C4-2B (cell line): ENCODE data around the gene HAO1.

Experiments used
- H3K27ac ChIP-seq: fragments of 450-650 bp; 2 replicates; pipeline ENCODE4 v1.5.1; 2017
- ZFX ChIP-seq: fragments of 450-650 bp; IDR thresholded peaks from 2 replicates; pipeline ENCODE4 v1.6.1; 2017
- TF ChIP-seq, protein P1 (sequence below): fragments of 450-650 bp; conservative IDR thresholded peaks from 2 replicates; pipeline ENCODE4 v1.5.1; 2017; ENCODE audit warnings: mild to moderate bottlenecking

HAO1 gene

DNA sequence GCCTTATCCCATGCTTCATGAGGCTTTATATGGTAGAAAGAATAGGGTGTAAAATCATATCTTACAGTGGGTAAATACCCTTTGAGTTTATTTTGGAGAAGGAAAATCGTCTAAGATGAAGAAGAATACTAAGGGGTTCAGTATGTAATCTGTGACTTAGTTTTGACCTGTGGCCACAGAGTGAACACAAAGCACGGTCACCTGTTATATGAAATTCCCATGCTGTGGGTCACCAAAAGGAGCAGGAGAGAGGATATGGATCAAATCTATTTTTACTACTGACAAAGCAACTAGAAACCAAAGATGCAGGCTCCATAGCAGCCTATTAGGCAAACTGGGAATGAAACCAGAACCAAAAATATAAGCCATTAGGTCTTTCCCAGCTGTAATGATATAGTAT lies 3.6 kb upstream of the HAO1 start:
- TF ChIP-seq ZFX = no peak
- TF ChIP-seq, protein P1, sequence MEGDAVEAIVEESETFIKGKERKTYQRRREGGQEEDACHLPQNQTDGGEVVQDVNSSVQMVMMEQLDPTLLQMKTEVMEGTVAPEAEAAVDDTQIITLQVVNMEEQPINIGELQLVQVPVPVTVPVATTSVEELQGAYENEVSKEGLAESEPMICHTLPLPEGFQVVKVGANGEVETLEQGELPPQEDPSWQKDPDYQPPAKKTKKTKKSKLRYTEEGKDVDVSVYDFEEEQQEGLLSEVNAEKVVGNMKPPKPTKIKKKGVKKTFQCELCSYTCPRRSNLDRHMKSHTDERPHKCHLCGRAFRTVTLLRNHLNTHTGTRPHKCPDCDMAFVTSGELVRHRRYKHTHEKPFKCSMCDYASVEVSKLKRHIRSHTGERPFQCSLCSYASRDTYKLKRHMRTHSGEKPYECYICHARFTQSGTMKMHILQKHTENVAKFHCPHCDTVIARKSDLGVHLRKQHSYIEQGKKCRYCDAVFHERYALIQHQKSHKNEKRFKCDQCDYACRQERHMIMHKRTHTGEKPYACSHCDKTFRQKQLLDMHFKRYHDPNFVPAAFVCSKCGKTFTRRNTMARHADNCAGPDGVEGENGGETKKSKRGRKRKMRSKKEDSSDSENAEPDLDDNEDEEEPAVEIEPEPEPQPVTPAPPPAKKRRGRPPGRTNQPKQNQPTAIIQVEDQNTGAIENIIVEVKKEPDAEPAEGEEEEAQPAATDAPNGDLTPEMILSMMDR = no peak
- no peak overlapping the region for H3K27ac ChIP-seq

DNA sequence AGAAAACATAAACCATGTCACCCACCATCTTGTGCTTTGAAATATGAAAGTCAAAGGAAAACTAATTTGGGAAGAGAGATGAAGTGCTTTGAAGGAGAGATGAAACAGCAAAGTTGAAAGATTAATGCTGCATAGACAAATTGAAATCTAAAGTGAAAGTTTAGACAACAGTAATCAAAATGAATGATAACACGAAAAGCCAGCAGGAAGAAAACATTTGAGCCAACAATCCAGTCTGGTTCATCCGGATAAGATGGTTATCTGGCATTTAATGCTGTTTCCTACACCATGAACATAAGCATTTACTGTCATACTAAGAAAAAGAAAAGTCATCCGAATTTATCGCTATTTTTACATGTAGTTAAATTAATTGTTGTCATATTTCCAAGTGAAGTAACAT lies 595 bp downstream of the HAO1 start:
- H3K27ac ChIP-seq = no peak overlapping the region
- TF ChIP-seq ZFX = no peak
- TF ChIP-seq, protein P1 = no peak

GRCh38 chr20:7938058-7938457 lies 2.2 kb downstream of the HAO1 start:
- TF ChIP-seq, protein P1 = no peak
- TF ChIP-seq ZFX = no peak
- no peak overlapping the region for H3K27ac ChIP-seq

GRCh38 chr20:7937328-7937727 lies 2.9 kb downstream of the HAO1 start:
- no peak for TF ChIP-seq ZFX
- TF ChIP-seq, protein P1 = no peak
- no peak overlapping the region for H3K27ac ChIP-seq

DNA sequence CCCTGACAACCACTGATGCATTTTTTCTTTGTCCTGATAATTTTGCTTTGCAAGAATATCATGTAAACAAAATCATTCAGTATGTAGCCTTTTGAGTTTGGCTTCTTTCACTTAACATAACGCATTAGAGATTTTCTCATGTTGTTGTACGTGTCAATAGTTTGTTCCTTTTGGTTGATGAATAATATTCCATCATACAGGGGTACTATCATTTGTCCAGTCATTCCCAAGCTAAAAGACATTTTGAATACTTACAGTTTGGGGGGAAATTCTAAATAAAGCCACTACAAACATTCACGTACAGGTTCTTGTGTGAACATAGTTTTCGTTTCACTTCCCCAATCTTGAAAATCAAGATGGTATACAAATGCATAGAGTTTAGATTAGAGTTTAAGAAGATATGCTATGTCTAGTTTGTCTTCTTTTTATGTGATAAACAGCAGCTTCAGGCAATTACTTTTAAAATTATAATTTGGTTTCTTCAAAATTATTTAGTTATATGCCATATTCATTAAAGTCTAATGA lies 5.2 kb downstream of the HAO1 start:
- no peak for TF ChIP-seq ZFX
- TF ChIP-seq, protein P1 = no peak
- no peak overlapping the region for H3K27ac ChIP-seq

DNA sequence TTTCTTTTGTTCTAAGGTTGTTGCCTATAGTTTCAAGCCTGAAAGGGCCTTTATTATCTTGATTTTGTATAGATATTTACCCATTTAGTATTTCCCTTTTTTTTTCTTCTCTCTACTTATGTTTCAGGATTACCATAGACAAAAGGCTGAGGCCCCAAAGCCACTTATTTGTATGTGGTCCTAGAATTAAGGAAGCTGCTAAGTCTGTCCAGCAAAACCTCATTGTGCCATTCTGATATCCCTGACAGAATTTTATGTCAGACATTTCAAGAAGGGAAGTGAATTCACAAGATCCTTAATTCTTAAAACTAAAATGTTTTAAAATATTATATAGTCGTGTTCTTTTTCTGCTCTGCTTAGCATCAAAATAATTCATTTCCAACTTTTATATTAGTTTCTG lies 6.9 kb downstream of the HAO1 start:
- TF ChIP-seq ZFX = no peak
- TF ChIP-seq, protein P1 = no peak
- H3K27ac ChIP-seq = no peak overlapping the region

- TF ChIP-seq ZFX = no peak
- TF ChIP-seq, protein P1 = no peak
- no peak overlapping the region for H3K27ac ChIP-seq
These were observed 9.9 kb downstream of the HAO1 start for GRCh38 chr20:7930343-7930742.
